Endothelial cell of umbilical vein (primary cell): ENCODE measurements around the gene CFTR. TPM values are rescaled to one million over a fixed set of nuclear protein-coding genes. Genes with fewer than 3 reads are reported as not detected.
A peak's percentile ranks its signal among the peaks of the same experiment; 100 is the strongest.

ENCODE experiments used
- BruUV-seq: library from RNA; stranded (reverse); fragments of 400-500 nt; replicated peaks from 2 replicates; lab custom pipeline; 2021; lab: Mats Ljungman, UMichigan
- CTCF ChIA-PET: fragments of 300-600, 350-600 bp; sonication (Branson Sonifier 250); formaldehyde crosslinking; loops from one replicate; lab custom pipeline; 2021; ENCODE audit warnings: antibody characterized with exemption, inconsistent platforms; lab: Charles Lee
- POLR2A ChIA-PET: fragments of 300-600, 350-600 bp; sonication (Branson Sonifier 250); formaldehyde crosslinking; loops from one replicate; lab custom pipeline; 2021; ENCODE audit warnings: antibody characterized with exemption, inconsistent platforms; lab: Charles Lee
- DNase-seq: peaks from one replicate; pipeline ENCODE4 v3.0.0-alpha.2; 2011; ENCODE audit warnings: low read depth, low spot score
- FAIRE-seq: peaks from 2 replicates; lab custom pipeline; 2011; peaks lifted over from hg19 to GRCh38; lab: Jason Lieb, UNC
- H2AFZ ChIP-seq: 2 replicates; pipeline ENCODE4 v1.6.0; 2012; ENCODE audit warnings: low read depth, low read length, control low read depth, inconsistent platforms
- H3K27ac ChIP-seq: 2 replicates; pipeline ENCODE4 v1.5.1; 2011; ENCODE audit warnings: low read depth, mild to moderate bottlenecking, control low read depth, low read length, moderate library complexity; ENCODE audit not compliant: insufficient read depth
- H3K27me3 ChIP-seq, 2 experiments: 2 replicates each; pipeline versions ENCODE4 v1.6.0 to v1.6.1; 2011; ENCODE audit warnings: low read length in 2 of 2, mixed read lengths in 1 of 2; ENCODE audit not compliant: control insufficient read depth in 2 of 2, insufficient read depth in 2 of 2
- H3K36me3 ChIP-seq, 2 experiments: 2 replicates in 1 of 2; 3 replicates in 1 of 2; pipeline ENCODE4 v1.5.1; 2011; ENCODE audit warnings: low read length in 2 of 2, mild to moderate bottlenecking in 1 of 2, moderate library complexity in 1 of 2; ENCODE audit not compliant: control insufficient read depth in 2 of 2, insufficient read depth in 2 of 2; ENCODE audit errors: extremely low read depth in 1 of 2
- H3K4me1 ChIP-seq: 3 replicates; pipeline ENCODE4 v1.5.1; 2011; ENCODE audit warnings: mild to moderate bottlenecking, low read length; ENCODE audit not compliant: control insufficient read depth, insufficient read depth; ENCODE audit errors: extremely low read depth
- H3K4me2 ChIP-seq: 2 replicates; pipeline ENCODE4 v1.6.1; 2011; ENCODE audit warnings: low read length, control low read depth, mixed read lengths; ENCODE audit not compliant: insufficient read depth
- H3K4me3 ChIP-seq, 3 experiments: fragments of 200-600 bp in 1 of 3; sonication (generic), shearing (Covaris generic) in 1 of 3; replicated peaks in 1 of 3; 2 replicates each; pipeline ENCODE4 v1.5.1; 2011 to 2016; ENCODE audit warnings: control low read depth in 3 of 3, low read length in 3 of 3, mild to moderate bottlenecking in 2 of 3, inconsistent platforms in 1 of 3, low read depth in 1 of 3, moderate library complexity in 1 of 3; ENCODE audit not compliant: insufficient read depth in 1 of 3
- H3K79me2 ChIP-seq: 2 replicates; pipeline ENCODE4 v1.6.0; 2012; ENCODE audit warnings: low read length, inconsistent platforms; ENCODE audit not compliant: control insufficient read depth, insufficient read depth
- H3K9ac ChIP-seq: replicated peaks from 2 replicates; pipeline ENCODE3; 2011; ENCODE audit warnings: low read length, control low read depth; ENCODE audit not compliant: insufficient read depth; ENCODE audit errors: extremely low read depth
- H3K9me1 ChIP-seq: replicated peaks from 3 replicates; pipeline ENCODE4 v1.6.0; 2011; ENCODE audit warnings: mild to moderate bottlenecking, low read length; ENCODE audit not compliant: control insufficient read depth, insufficient read depth; ENCODE audit errors: extremely low read depth
- H3K9me3 ChIP-seq: replicated peaks from 2 replicates; pipeline ENCODE4 v1.5.1; 2012; ENCODE audit warnings: low read length, inconsistent platforms; ENCODE audit not compliant: control insufficient read depth, insufficient read depth
- H4K20me1 ChIP-seq: replicated peaks from 2 replicates; pipeline ENCODE3; 2011; ENCODE audit warnings: mild to moderate bottlenecking, low read length; ENCODE audit not compliant: control insufficient read depth, insufficient read depth; ENCODE audit errors: extremely low read depth
- EZH2 ChIP-seq: IDR thresholded peaks from 2 replicates; pipeline ENCODE4 v1.6.1; 2012; ENCODE audit warnings: borderline replicate concordance, low read depth, mild to moderate bottlenecking, moderate library complexity, low read length, inconsistent platforms; ENCODE audit not compliant: severe bottlenecking
- FOS ChIP-seq: IDR thresholded peaks from 2 replicates; pipeline ENCODE4 v1.6.1; 2011; ENCODE audit warnings: mild to moderate bottlenecking, low read length, moderate library complexity, borderline replicate concordance; ENCODE audit not compliant: insufficient read depth
- JUN ChIP-seq: IDR thresholded peaks from 2 replicates; pipeline ENCODE4 v1.6.1; 2011; ENCODE audit warnings: borderline replicate concordance, low read depth; ENCODE audit not compliant: insufficient read length, insufficient read depth
- POLR2A ChIP-seq: IDR thresholded peaks from 2 replicates; pipeline ENCODE4 v1.6.1; 2012; ENCODE audit warnings: low read depth, mild to moderate bottlenecking, control low read depth, low read length
- POLR2AphosphoS5 ChIP-seq: IDR thresholded peaks from 2 replicates; pipeline ENCODE4 v1.6.1; 2012; ENCODE audit warnings: low read depth, mild to moderate bottlenecking, control low read depth, low read length, moderate library complexity; ENCODE audit not compliant: insufficient read depth
- dilution Hi-C: fragments of 300-500 bp; cut with MboI; formaldehyde crosslinking; loops from one replicate; pipeline ENCODE4 v1.15.0; 2019; ENCODE audit warnings: low sequenced_read_pairs; ENCODE audit not compliant: extremely low pct_ligation_motif_present
- intact Hi-C: fragments of 100-400 bp; cut with micrococcal nuclease; formaldehyde crosslinking; loops from one replicate; pipeline ENCODE4 v1.10.0; 2022
- polyA plus RNA-seq, 4 experiments: library from polyadenylated mRNA; depleted of rRNA in 3 of 4; stranded (reverse) in 3 of 4; unstranded in 1 of 4; fragments of >200 nt; gene quantifications; 2 replicates each; pipeline versions ENCODE4 v1.2.1 to v1.2.3, GENCODE V29; 2011 to 2012; ENCODE audit warnings: missing spikeins in 1 of 4
- total RNA-seq: library from RNA; stranded (reverse); gene quantifications from 2 replicates; pipeline ENCODE4 v1.2.3, GENCODE V29; 2021
- TF ChIP-seq, protein P1 (sequence below): IDR thresholded peaks from 2 replicates; pipeline ENCODE4 v1.6.1; 2011; ENCODE audit not compliant: insufficient read depth, insufficient read length

Gene CFTR
- total and polyA plus RNA-seq, 2 donors (not counting 3 experiments of a cell fraction or from before 2014, with no cell fraction given), result 0.03 TPM; not detected in 1

DNA sequence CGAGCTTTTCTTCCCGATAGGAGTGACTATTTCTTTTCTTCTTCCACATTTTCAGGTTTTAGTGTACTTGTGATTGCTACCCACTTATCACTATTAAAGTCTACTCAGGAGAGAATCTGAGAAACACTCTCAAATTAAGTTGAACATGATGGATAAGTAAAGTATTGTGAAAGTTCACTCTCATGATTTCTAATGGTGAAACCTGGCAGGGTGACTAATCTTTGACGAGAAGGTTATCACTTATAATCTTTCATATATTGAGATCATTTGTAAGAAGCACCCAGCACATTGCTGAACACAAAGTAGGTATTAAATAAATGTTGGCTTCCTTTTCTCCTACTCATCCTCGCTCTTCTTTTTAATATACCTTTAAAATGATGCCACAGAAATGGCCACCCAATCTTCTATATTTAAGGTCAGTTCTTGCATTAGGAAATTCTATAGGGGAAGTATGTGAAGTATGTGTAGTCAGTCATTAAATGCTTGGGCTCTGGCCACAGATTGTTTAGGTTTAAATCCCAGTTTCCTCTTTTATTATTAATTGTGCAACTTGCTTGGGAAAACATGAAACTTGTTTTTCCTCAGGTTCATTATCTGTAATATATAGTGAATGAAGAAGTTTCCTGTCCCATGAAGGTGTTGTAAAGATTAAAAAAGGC lies 3.1 kb upstream of the CFTR start:
- TF ChIP-seq FOS, result no peak
- no peak overlapping the region for H3K9ac ChIP-seq
- H3K9me1 ChIP-seq, result no peaks in the 10 kb centered on the region
- no peak overlapping the region for H3K27ac ChIP-seq
- no peaks in the 10 kb centered on the region for H3K79me2 ChIP-seq
- H3K27me3 ChIP-seq, result peaks cover 36 to 45% of the 10 kb centered on the region in 2 experiments
- no peak overlapping the region for H2AFZ ChIP-seq
- no peaks in the 10 kb centered on the region for H3K4me1 ChIP-seq
- H3K4me3 ChIP-seq, result no peak overlapping the region
- no peak for FAIRE-seq
- H3K36me3 ChIP-seq, result no peaks in the 10 kb centered on the region
- dilution Hi-C loops (no loop called here), intact Hi-C loops (loop anchor here (5.0 kb wide), 1 partner anchor 201 kb away; no protein-coding TSS in a partner anchor)
- no peaks in the 10 kb centered on the region for H3K9me3 ChIP-seq
- H4K20me1 ChIP-seq, result no peaks in the 10 kb centered on the region
- no peak for DNase-seq
- POLR2A ChIA-PET, result no interaction called here
- no TSS peak for BruUV-seq
- CTCF ChIA-PET, result interaction anchor here (1.3 kb wide), 1 partner anchor 239 kb away, joined by 4 read pairs; no protein-coding TSS in a partner anchor
- no peak overlapping the region for H3K4me2 ChIP-seq

DNA sequence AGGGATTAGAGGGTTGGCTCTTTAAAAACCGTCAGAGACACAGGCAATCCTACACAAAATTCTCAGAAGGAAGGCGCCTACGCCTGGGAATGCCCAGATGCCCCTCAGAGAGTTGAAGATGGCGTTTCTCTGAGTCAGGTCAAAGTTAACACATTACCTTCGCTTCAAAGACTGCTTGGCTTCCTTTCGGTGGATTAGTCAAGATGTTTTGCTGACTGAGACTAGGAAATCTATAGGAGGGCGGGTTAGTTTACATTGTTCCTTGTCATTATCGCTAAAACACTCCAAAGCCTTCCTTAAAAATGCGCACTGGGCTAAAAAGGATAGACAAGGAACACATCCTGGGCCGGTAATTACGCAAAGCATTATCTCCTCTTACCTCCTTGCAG lies 995 bp upstream of the CFTR start:
- Histone ChIP-seq H3K4me2 (no peak overlapping the region), H3K4me3 (no peak overlapping the region), H2AFZ (no peak overlapping the region), H3K79me2 (no peaks in the 10 kb centered on the region), H3K4me1 (no peaks in the 10 kb centered on the region), H3K9me1 (no peaks in the 10 kb centered on the region), H4K20me1 (no peaks in the 10 kb centered on the region), H3K27ac (no peak overlapping the region), H3K27me3 (peaks cover 32 to 48% of the 10 kb centered on the region in 2 experiments), H3K9me3 (no peaks in the 10 kb centered on the region), H3K9ac (no peak overlapping the region), H3K36me3 (no peaks in the 10 kb centered on the region)
- intact Hi-C loops, result loop anchor here (5.0 kb wide), 1 partner anchor 198 kb away; no protein-coding TSS in a partner anchor
- POLR2A ChIA-PET, result no interaction called here
- dilution Hi-C loops, result no loop called here
- FAIRE-seq (peak; percentile 77), DNase-seq (no peak)
- TF ChIP-seq, protein P1, sequence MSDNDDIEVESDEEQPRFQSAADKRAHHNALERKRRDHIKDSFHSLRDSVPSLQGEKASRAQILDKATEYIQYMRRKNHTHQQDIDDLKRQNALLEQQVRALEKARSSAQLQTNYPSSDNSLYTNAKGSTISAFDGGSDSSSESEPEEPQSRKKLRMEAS, result no peak
- TF ChIP-seq POLR2AphosphoS5 (no peak), POLR2A (no peak), JUN (no peak), EZH2 (peak; percentile 43), FOS (no peak)
- CTCF ChIA-PET, result interaction anchor here (1.2 kb wide), 1 partner anchor 20 kb away, joined by 3 read pairs; no protein-coding TSS in a partner anchor
- BruUV-seq, result no TSS peak
